HepG2 (cell line): Measurements from ENCODE around the gene CST8. TPM values are rescaled to one million over a fixed set of nuclear protein-coding genes. Genes with fewer than 3 reads are reported as not detected.

Experiments
- CHD4 ChIP-seq: fragments of 200-600 bp; sonication (generic); IDR thresholded peaks from 2 replicates; pipeline ENCODE4 v1.7.0; 2017; ENCODE audit warnings: mild to moderate bottlenecking, low read length, borderline replicate concordance
- CREB1 ChIP-seq, 2 experiments: fragments of 450-650 bp in 1 of 2; IDR thresholded peaks; 2 replicates each; pipeline ENCODE4 v1.6.1; 2016 to 2017; ENCODE audit warnings: control low read depth in 1 of 2, mild to moderate bottlenecking in 1 of 2, missing compliant biosample characterization in 1 of 2, missing genetic modification characterization in 1 of 2
- FOSL2 ChIP-seq: sonication (generic); formaldehyde crosslinking; IDR thresholded peaks from 2 replicates; pipeline ENCODE4 v1.4.0; 2020; ENCODE audit warnings: missing genetic modification reagents
- GRHL1 ChIP-seq: sonication (generic); formaldehyde crosslinking; conservative IDR thresholded peaks from 2 replicates; pipeline ENCODE4 v1.8.0; 2022; ENCODE audit warnings: missing genetic modification reagents
- HNF4G ChIP-seq, 2 experiments: sonication (generic) in 1 of 2; formaldehyde crosslinking in 1 of 2; IDR thresholded peaks; 2 replicates each; pipeline versions ENCODE4 v1.4.0 to v1.6.1; 2011 to 2020; ENCODE audit warnings: borderline replicate concordance in 2 of 2, low read depth in 2 of 2, mild to moderate bottlenecking in 2 of 2, low read length in 1 of 2, missing genetic modification reagents in 1 of 2, moderate library complexity in 1 of 2
- MAX ChIP-seq: IDR thresholded peaks from 2 replicates; pipeline ENCODE4 v1.6.1; 2012; ENCODE audit warnings: inconsistent platforms
- MTF2 ChIP-seq: sonication (generic); formaldehyde crosslinking; IDR thresholded peaks from 2 replicates; pipeline ENCODE4 v1.5.0; 2020; ENCODE audit warnings: missing genetic modification reagents, borderline replicate concordance
- NFATC3 ChIP-seq: sonication (generic); formaldehyde crosslinking; IDR thresholded peaks from 2 replicates; pipeline ENCODE4 v1.5.1; 2020; ENCODE audit warnings: mild to moderate bottlenecking, missing genetic modification reagents
- PCBP2 ChIP-seq: fragments of 200-400 bp; formaldehyde crosslinking; optimal IDR thresholded peaks from 2 replicates; pipeline ENCODE3; 2018; ENCODE audit warnings: low read length, low read depth; ENCODE audit not compliant: poor library complexity, severe bottlenecking
- PITX1 ChIP-seq: sonication (generic); formaldehyde crosslinking; IDR thresholded peaks from 2 replicates; pipeline ENCODE4 v1.5.1; 2020; ENCODE audit warnings: mild to moderate bottlenecking, missing genetic modification reagents
- RFX5 ChIP-seq: IDR thresholded peaks from 2 replicates; pipeline ENCODE4 v1.6.1; 2011; ENCODE audit warnings: low read depth, low read length, improper control_type of control experiment
- SIX1 ChIP-seq: sonication (generic); formaldehyde crosslinking; IDR thresholded peaks from 2 replicates; pipeline ENCODE4 v1.4.0; 2020; ENCODE audit warnings: missing genetic modification reagents, borderline replicate concordance
- TEAD3 ChIP-seq: optimal IDR thresholded peaks from 2 replicates; pipeline ENCODE3; 2016; ENCODE audit warnings: borderline replicate concordance
- TP53 ChIP-seq: sonication (generic); formaldehyde crosslinking; conservative IDR thresholded peaks from 2 replicates; pipeline ENCODE4 v1.4.0; 2020; ENCODE audit warnings: missing genetic modification reagents
- ZNF205 ChIP-seq: IDR thresholded peaks from 2 replicates; pipeline ENCODE4 v1.6.1; 2018; ENCODE audit warnings: missing biosample characterization, missing genetic modification reagents
- ZNF234 ChIP-seq: sonication (generic); formaldehyde crosslinking; conservative IDR thresholded peaks from 2 replicates; pipeline ENCODE4 v1.5.1; 2020; ENCODE audit warnings: mild to moderate bottlenecking, missing genetic modification reagents
- ZNF235 ChIP-seq: sonication (generic); formaldehyde crosslinking; IDR thresholded peaks from 2 replicates; pipeline ENCODE4 v1.8.1; 2023; ENCODE audit warnings: mild to moderate bottlenecking, missing genetic modification reagents, borderline replicate concordance
- ZNF30 ChIP-seq: sonication (generic); formaldehyde crosslinking; IDR thresholded peaks from 2 replicates; pipeline ENCODE4 v1.5.0; 2020; ENCODE audit warnings: mild to moderate bottlenecking, missing genetic modification reagents
- ZNF557 ChIP-seq: sonication (generic); formaldehyde crosslinking; IDR thresholded peaks from 2 replicates; pipeline ENCODE4 v1.4.0; 2020; ENCODE audit warnings: missing genetic modification reagents
- ZNF75D ChIP-seq: sonication (generic); formaldehyde crosslinking; IDR thresholded peaks from 2 replicates; pipeline ENCODE4 v1.8.1; 2023; ENCODE audit warnings: missing genetic modification reagents, mild to moderate bottlenecking, borderline replicate concordance
- polyA plus RNA-seq, 8 experiments: library from polyadenylated mRNA; depleted of rRNA in 3 of 8; stranded (reverse) in 7 of 8; unstranded in 1 of 8; fragments of >200 nt; fragmentation: Illumina TruSeq in 4 of 8; extraction: Trizol in 4 of 8; gene quantifications; 2 replicates each; pipeline versions ENCODE4 v1.2.1 to v1.2.3, GENCODE V29; 2011 to 2016; ENCODE audit warnings: low read depth in 4 of 8, missing spikeins in 1 of 8, mixed read lengths in 1 of 8; ENCODE audit not compliant: insufficient read depth in 1 of 8
- total RNA-seq, 5 experiments: library from RNA; depleted of rRNA; stranded (reverse); fragments of >200 nt; fragmentation: Illumina TruSeq; extraction: Trizol; gene quantifications; 2 replicates each; pipeline ENCODE4 v1.2.3, GENCODE V29; 2016; ENCODE audit warnings: low read depth in 1 of 5
- TF ChIP-seq, protein P1 (sequence below), 2 experiments: sonication (generic) in 1 of 2; formaldehyde crosslinking in 1 of 2; IDR thresholded peaks; 2 replicates each; pipeline versions ENCODE4 v1.6.1 to v1.9.0; 2014 to 2022; ENCODE audit warnings: antibody characterized with exemption in 1 of 2, borderline replicate concordance in 1 of 2, inconsistent platforms in 1 of 2, low read depth in 1 of 2, missing genetic modification reagents in 1 of 2

CST8 gene
- total and polyA plus RNA-seq, 2 of the 13 experiments (the other 11 are each of a cell fraction or from before 2014, with no cell fraction given) = not detected

- no peak for TF ChIP-seq CHD4
- TF ChIP-seq RFX5 = no peak
- TF ChIP-seq, protein P1, sequence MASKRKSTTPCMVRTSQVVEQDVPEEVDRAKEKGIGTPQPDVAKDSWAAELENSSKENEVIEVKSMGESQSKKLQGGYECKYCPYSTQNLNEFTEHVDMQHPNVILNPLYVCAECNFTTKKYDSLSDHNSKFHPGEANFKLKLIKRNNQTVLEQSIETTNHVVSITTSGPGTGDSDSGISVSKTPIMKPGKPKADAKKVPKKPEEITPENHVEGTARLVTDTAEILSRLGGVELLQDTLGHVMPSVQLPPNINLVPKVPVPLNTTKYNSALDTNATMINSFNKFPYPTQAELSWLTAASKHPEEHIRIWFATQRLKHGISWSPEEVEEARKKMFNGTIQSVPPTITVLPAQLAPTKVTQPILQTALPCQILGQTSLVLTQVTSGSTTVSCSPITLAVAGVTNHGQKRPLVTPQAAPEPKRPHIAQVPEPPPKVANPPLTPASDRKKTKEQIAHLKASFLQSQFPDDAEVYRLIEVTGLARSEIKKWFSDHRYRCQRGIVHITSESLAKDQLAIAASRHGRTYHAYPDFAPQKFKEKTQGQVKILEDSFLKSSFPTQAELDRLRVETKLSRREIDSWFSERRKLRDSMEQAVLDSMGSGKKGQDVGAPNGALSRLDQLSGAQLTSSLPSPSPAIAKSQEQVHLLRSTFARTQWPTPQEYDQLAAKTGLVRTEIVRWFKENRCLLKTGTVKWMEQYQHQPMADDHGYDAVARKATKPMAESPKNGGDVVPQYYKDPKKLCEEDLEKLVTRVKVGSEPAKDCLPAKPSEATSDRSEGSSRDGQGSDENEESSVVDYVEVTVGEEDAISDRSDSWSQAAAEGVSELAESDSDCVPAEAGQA (IDR thresholded peaks at IDR 0.05; ENCODE audit: low read depth) = no peak
- TF ChIP-seq, protein P1 (CRISPR knock-in tag; IDR thresholded peaks at IDR 0.05; ENCODE audit: borderline replicate concordance) = no peak
- TF ChIP-seq FOSL2 = peak; percentile 75
- TF ChIP-seq ZNF75D = no peak
- peak; percentile 49 for TF ChIP-seq TEAD3 (CRISPR knock-in tag)
- no peak for TF ChIP-seq GRHL1
- no peak for TF ChIP-seq PCBP2
- no peak for TF ChIP-seq MAX
- TF ChIP-seq PITX1 (CRISPR knock-in tag) = no peak
- no peak for TF ChIP-seq NFATC3 (CRISPR knock-in tag)
- no peak for TF ChIP-seq ZNF205
- no peak for TF ChIP-seq ZNF30 (CRISPR knock-in tag)
- TF ChIP-seq ZNF234 (CRISPR knock-in tag) = no peak
- TF ChIP-seq HNF4G (IDR thresholded peaks at IDR 0.05; ENCODE audit: borderline replicate concordance, low read depth, low read length) = no peak
- no peak for TF ChIP-seq HNF4G (CRISPR knock-in tag; IDR thresholded peaks at IDR 0.05; ENCODE audit: borderline replicate concordance, low read depth)
- TF ChIP-seq SIX1 = no peak
- no peak for TF ChIP-seq CREB1 (IDR thresholded peaks at IDR 0.05)
- TF ChIP-seq CREB1 (CRISPR knock-in tag; IDR thresholded peaks at IDR 0.05) = no peak
- TF ChIP-seq TP53 (CRISPR knock-in tag) = no peak
- no peak for TF ChIP-seq ZNF557 (CRISPR knock-in tag)
- TF ChIP-seq MTF2 (CRISPR knock-in tag) = no peak
- no peak for TF ChIP-seq ZNF235 (CRISPR knock-in tag)
Measured at GRCh38 chr20:23445596-23446217, 45.2 kb upstream of the CST8 start (continued).
